ENCODE results near the gene TP53RK.

The TP53RK gene

DNA sequence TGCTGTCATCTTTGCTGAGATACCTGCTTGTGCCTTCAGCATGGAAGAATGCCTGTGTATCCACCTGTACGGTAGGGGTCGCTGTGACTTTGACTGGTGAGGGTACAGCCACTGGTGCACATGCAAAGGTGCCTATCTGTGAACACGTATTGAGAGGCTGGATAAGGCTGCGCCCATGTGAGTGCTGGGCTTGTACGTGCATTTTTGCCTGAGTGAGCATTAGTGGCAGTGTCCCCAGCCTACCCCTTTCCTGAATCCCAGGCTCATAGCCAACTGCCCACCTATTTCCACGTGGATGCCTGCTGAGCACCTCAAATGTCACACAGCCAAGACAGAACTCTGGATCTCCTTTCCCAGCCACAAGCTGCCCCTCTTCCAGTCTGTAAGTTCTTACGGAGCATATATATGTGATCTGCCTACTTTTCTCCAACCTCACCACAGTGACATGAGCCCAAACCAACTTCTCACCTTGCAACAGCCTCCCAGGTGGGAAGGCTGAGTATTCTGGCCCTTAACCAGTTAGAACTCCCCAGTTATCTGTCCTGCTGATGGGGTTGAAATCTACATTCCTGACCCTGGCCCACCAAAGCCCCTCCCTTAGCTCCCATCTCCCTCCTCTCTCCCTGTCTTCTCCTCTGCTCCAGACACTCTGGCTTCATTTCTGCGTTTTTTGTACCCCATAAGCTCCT is 19.1 kb upstream of the TP53RK start:
- no peak for DNase-seq (ENCODE audit: low read depth in 4 of 4, low spot score in 1 of 4)

DNA sequence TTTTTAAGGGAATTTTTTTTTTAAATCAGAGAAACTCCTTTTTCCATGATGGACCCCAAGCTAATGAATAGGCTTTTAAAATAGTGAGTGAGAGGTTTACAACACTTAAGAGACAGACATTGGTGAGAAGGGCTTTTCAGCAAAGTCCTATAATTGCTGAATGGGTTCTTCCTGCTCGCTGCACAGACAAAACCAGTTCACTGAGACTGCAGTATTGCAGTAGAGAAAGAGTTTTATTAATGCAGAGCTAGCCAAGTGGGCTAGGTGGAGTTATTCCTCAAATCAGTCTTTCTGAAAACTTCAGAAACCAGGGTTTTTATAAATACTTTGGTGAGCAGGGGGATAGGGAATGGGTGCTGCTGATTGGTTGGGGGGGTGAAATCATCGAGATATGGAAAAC is 17.0 kb upstream of the TP53RK start:
- no peak for DNase-seq (ENCODE audit: low read depth in 4 of 4, low spot score in 1 of 4)

DNA sequence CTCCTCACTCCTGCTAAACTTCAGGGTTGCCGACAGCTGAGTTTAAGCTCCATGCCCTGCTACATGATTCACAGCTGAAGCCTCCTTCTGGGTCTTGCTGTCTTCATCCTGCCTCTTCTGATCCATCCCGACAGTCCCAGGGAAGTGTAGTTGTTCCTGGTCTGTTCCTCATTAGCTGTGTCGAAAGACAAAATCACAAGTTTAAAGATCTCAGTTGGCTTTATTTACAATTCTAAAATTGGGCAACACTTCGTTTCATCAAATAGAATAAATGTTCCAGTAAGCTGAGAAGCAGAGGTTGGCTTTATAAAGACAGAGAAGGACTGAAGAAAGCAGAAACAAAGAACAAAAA is 16.1 kb upstream of the TP53RK start:
- no peak for DNase-seq (ENCODE audit: low read depth in 4 of 4, low spot score in 1 of 4)

DNA sequence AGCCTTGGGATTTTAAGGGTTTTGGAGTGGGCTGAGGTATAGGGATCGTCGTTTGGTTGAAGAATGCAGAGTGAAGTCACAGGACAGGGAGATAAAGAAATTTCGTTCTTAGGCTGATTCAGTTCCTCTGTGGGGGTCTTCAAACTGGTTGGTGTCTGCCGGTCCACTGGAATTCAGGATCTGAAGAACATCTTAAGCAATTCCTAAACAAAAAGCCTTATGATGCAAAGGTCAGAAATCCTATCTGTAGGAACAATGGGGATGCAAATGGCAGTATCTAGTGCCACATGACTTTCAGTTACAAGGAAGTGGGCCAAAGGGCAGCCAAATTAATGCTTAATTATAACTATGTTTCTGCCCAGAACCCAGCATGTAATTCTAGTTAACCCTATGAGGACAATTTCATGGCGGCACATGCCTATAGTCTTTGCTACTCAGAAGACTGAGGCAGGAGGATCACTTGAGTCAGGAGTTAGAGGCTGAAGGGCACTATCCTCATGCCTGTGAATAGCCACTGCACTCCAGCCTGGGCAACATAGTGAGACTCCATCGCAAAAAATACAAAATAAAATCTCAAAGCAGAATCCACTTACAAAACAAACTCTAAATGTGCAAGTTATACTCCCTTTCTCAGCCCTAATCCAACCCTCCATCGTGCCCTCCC is 15.6 kb upstream of the TP53RK start:
- DNase-seq (ENCODE audit: low read depth in 4 of 4, low spot score in 1 of 4) = no peak

DNA sequence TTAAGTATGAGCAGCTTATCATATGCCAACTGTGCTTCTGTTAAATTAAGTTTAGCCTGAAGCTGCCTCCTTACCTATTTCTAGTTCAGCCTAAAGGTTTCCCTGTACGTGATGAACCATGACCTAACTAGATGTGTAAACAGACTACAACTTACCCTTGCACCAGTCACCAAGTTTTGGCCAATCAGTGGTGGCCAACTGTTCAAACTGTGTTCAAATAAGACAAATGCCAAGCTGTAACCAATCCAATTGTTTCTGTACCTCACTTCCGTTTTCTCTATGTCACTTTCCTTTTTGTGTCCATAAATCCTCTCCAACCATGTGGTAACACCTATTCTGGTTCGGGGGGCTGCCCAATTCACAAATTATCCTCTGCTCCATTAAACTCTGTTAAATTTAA is 14.2 kb upstream of the TP53RK start:
- DNase-seq (ENCODE audit: low read depth in 4 of 4, low spot score in 1 of 4) = no peak

DNA sequence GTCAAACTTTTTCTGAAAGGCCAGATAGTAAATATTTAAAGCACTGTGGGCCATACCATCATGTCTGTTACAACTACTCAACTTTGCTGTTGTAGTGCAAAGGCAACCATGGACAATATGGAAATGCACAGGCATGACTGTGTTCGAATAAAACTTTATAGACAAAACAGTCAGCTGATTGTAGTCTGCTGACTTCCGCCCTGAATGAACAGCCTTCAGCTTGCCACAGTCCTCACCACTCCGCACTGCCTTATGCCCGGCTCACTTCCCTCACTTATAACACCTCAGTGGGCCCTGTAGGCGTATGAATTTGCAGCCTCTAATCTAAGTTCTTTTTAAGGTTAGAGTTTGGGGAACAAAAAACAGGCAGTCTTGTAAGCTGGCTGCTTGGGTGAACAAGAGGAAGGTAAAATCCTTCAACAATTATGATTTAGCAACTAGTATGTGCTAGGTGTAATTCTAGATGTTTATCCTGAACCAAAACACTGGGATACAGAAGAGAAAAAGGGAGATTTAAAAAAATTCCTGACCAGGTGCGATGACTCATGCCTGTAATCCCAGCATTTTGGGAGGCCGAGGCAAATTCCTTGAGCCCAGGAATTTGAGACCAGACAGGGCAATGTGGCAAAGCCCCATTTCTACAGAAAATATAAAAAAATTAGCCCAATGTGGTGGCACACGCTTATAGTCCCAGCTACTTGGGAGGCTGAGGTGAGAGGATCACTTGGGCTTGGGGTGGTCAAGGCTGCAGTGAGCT is 13.4 kb upstream of the TP53RK start:
- no peak for DNase-seq (ENCODE audit: low read depth in 4 of 4, low spot score in 1 of 4)

DNA sequence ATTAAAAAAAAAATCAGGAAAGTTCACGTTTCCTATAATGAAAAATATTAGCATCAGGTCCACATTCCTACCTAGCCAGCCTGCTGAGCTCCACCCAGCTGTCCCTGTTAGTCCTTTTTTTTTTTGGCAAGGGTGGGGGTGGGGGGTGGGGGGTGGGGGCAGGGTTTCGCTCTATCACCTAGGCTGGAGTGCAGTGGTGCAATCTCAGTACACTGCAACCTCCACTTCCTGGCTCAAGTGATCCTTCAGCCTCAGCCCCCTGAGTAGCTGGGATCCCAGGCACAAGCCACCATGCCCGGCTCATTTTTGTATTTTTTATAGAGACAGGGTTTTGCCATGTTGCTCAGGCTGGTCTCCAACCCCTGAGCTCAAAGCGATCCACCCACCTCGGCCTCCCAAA is 12.7 kb upstream of the TP53RK start:
- DNase-seq (ENCODE audit: low read depth in 4 of 4, low spot score in 1 of 4) = no peak

DNA sequence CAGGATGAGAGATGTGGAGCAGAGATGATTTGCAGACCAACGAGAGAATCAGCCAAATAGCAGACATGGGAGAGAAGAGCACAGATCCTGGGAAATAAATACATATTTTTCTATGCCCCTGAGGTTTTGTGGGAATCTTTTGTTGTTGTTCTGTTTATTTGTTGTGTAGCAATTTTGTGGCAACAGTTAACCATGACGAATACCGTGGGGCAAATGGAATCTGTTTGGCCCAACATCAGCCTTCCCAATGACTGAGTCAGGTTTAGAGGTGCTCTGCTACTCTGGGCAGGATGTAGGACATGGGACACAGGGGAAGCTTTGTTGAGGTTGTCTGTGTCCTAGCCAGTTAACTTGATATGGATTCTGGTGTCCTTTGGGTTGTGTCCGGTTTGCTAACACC is 12.3 kb upstream of the TP53RK start:
- no peak for DNase-seq (ENCODE audit: low read depth in 4 of 4, low spot score in 1 of 4)

DNA sequence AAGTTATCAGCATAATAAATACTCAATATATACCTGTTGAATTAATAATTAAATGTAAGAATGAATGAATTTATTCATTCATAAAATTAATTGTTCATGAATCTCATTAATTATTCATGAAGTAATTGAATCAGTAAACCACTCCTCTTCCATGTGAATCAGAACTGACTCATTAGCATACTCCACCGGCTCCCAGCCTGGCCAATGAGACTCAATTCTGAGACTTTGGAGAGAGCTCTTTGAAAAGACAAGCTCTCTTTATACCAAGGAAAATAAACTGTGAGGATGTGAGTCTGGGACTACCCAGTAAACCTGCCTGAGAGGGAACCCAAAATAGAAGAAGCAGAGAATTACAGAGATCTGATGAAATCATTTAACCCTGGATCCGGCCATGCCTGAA is 11.8 kb upstream of the TP53RK start:
- no peak for DNase-seq (ENCODE audit: low read depth in 4 of 4, low spot score in 1 of 4)

DNA sequence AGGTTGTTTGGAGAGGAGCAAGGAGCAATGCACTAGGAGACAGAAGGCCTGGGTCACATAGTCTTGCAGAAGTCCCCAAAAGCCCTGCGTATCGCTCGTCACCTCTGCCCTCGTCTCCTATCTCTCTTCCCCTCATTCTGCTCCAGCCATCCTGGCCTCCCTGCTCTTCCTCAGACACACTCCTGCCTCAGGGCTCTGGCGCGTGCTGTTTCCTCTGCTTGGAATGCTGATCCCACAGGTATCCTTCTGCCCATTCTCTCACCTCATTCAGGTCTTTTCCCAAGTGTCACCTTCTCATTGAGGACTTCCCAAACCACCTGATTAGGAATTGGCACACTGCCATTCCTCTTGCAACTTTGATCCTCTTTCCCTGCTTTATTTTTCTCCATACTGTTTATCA is 11.2 kb upstream of the TP53RK start:
- no peak for DNase-seq (ENCODE audit: low read depth in 4 of 4, low spot score in 1 of 4)

DNA sequence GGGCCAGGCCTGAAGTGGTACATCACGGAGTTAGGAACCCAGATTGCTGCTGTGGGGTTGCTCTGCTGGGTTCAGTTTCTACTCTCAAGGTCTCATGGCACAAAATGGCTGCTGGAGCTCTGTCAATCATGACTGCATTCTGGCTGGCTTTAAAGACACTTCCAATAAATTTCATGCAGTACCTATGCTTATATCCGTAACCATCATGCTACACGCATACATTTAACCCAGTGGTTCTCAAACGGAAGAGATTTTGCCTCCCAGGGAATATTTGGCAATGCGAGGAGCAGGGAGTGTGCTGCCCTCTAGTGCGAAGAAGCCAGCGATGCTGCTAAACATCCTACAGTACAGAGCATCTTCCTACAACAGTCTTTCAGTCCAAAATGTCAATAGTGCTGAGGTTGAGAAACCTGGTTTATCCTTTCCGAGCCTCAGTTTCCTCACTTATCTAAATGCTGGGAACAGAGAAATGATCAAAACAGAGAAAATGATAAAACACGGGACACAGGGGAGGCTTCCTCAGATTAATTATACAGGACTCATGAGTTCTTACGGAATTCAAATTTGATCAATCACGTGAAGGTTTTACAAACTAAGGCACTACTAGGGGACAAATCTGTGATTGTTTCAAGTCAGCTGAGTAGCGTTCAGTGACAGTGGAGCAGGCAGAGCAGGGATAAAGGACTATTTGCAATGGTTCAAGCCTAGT is 10.6 kb upstream of the TP53RK start:
- no peak for DNase-seq (ENCODE audit: low read depth in 4 of 4, low spot score in 1 of 4)

DNA sequence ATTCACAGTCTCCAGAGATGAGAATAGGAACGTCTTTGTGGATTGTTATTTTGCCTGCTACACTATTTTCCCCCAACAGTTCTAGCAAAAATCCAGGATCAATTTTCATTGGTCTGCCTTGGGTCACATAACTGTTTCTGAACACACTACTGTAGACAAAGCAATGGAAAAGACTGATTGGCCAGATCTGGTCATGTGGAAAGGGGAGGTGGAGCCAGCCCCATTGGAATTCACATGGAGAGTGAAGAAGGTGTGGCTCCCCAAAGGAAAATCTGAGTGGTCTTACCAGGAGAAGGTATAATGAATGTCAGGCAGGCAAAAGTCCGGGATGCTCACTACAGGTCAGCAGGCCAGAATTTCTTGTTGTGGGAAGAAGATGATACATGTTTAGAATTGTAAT is 9.5 kb upstream of the TP53RK start:
- no peak for DNase-seq (ENCODE audit: low read depth in 4 of 4, low spot score in 1 of 4)

DNA sequence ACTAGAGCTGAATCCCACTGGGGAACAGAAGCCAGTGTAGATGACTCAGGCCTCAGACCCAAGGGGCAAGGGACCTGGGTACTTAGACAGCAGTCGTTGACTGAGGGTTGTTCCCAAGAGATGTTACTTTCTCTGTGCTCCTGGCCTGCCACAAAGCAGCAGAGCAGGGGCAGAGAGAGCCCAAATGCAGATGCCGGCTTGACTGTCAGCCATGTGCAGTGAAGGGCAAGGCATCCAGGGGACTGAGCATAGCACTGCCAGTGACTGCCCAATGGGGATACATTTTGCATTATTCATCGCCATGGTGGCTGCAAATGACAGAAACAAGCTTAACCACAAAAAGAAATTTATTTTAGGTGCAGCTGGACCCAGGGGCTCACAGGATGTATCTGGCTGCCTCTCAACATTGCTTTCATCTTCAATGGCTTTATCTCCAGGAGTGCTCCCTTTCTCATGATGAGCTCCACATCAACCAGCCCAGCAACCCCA is 7.6 kb upstream of the TP53RK start:
- DNase-seq (ENCODE audit: low read depth in 4 of 4, low spot score in 1 of 4) = no peak

DNA sequence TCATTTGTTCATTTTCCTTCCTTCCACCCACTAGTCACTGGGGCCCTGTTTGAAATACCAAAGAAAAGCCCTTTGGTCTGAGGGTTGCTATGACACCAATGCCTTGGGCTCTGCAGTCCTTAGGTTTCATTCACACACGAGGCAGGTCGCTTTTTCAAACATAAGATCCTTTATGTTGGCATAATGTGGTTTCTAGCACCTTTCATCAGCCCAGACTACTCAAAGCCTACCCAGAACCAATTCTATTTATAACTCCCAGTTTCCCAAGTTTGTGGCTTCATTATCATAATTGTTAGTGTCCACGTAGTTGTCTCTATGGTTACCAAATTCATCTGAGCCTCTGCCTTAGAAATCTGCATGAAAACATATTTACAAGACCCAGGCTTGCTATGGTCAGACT is 6.6 kb upstream of the TP53RK start:
- no peak for DNase-seq (ENCODE audit: low read depth in 4 of 4, low spot score in 1 of 4)

DNA sequence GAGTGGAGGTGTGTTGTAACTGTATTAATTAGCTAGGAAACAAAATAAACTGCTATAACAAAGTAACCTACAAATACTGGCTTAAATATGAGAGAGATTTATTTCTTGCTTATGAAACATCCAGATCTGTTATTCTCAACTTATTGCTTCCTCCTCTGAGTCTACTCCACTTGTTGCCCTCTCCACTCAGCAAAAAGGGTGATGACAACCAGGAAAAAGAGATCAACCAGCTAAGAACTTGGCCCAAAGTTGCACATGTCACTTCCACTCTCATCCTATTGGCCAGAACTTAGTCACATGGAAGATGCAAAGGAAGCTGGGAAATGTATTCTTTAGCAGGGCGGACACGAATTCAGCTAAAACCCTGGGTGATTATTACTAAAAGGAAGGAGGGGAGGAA is 5.2 kb upstream of the TP53RK start:
- no peak for DNase-seq (ENCODE audit: low read depth in 4 of 4, low spot score in 1 of 4)

DNA sequence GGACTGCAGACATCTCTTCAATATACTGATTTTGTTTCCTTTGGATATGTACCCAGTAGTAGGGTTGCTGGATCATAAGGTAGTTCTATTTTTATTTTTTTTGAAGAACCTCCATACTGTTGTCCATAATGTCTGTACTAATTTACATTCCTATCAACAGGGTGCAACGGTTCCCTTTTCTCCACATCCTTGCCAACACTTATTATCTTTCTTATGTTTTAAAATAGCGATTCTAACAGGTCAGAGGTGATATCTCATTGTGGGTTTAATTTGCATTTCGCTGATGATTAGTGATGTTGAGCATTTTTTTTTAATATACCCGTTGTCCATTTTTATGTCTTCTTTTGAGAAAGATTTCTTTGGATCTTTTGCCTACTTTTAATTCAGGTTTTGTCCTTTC is 2.0 kb upstream of the TP53RK start:
- no peak for DNase-seq (ENCODE audit: low read depth in 4 of 4, low spot score in 1 of 4)

DNA sequence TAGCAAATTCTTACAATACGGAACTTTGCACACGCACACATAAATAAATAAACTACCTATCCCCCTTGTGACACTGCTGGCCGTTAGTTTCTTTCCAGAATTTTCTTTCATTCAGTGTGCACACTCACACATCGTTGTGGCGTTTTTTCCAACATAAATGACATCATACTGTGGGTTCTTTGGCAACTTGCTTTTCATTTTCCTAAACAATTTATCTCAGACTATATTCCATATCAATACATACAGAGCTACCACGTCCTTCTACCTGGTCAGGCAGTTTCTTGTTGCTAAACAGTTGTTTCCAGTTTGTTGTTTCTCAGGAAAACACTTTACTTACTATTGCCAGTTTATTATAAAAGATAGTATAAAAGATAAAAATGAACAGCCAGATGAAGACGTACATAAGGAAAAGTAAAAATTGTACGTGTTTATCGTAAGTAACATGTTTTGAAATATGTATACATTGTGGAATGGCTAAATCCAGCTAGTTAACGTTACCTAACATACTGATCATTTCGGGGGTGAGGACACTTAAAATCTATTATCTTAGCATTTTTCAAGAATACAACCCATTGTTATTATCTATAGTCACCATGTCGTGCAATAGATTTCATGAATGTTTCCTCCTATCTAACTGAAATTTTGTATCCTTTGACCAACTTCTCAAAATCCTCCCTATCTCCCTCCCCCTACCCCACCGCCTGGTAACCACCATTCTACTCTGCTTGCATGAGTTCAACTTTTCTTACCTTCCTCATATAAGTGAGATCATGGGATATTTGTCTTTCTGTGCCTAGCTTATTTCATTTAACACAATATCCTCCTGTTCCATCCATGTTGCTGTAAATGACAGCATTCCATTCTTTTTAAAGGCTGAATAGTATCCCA is 1.2 kb upstream of the TP53RK start:
- DNase-seq (ENCODE audit: low read depth in 4 of 4, low spot score in 1 of 4) = no peak

DNA sequence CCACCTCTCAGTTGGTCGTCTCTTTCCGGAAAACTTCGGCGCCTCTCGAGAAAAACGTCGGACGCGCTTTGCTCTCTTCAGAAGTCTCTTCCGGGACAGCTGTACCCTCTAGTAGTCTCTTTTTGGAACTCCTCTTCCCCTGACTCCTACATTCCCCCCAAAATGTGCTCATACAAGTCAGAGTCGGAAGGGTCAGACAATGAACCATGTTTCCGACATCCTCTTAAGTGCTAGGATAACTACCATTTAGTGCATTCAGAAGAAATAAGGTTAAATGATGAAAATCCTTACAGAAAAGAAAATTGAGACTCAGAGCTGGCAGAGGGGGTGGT is 476 bp upstream of the TP53RK start:
- no peak for DNase-seq (ENCODE audit: low read depth in 4 of 4, low spot score in 1 of 4)

DNA sequence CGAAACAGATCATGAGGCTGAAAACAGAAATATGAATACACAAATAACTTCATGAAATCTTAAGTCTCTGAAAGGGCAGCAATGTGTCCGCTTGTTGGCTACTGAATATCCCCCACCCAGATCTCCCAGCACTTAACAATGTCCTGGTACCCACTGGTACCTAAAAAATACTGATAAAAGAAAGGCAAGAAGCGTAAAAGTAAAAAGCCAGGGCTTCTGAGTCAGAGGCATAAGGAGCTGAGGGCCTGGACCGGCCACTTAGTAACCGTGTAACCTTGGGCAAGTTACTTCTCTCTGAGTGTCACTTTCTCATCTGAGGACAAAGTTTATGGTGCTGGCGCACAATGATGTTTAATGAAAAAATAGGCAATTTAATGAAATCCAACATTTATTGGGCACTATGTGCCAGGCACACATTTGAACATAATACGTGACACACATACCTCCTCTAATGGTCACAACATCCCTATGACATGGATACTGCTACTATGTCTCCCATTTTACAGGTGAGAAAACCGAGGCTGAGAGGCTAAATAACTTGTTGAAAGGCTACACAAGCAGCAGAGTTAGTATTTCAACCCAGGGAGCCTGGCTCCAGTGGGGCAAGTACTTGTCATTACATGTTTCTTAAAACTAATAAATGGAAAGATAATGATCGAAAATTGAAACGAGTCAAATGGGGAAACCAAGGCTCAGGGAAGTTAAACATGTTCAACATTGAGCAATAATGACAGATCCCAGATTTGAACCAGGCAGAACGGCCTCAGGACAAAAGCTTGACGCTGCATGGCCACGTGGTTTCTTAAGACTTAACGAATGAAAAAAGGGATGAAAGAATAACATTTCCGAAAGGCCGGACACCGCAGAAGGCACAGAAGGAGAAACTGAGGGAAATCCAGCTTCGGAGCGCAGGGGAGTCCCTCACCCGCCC is 828 bp downstream of the TP53RK start:
- DNase-seq (ENCODE audit: low read depth in 4 of 4, low spot score in 1 of 4) = no peak

All from stimulated activated CD4-positive, alpha-beta T cell treated with anti-CD3 and anti-CD28 coated beads, Interleukin-1b, Interleukin-23, amount 100 ng/mL, for 24 hours (primary cell).